LNCaP clone FGC (cell line): Measurements from ENCODE around the gene MYOD1.

Experiments
- DNase-seq: peaks from one replicate; pipeline ENCODE4 v3.0.0-alpha.2; 2011; ENCODE audit warnings: low read depth
- H3K4me3 ChIP-seq: 2 replicates; pipeline ENCODE4 v1.5.1; 2011; ENCODE audit warnings: mild to moderate bottlenecking, low read depth, low read length, control low read depth
- CTCF ChIP-seq: IDR thresholded peaks from 2 replicates; pipeline ENCODE4 v1.5.1; 2012; ENCODE audit warnings: mild to moderate bottlenecking; ENCODE audit not compliant: control insufficient read depth, insufficient read depth; ENCODE audit errors: extremely low read depth

MYOD1 gene

GRCh38 chr11:17771415-17771814 is 52.0 kb downstream of the MYOD1 start:
- DNase-seq = no peak
- H3K4me3 ChIP-seq = no peak overlapping the region
- no peak for TF ChIP-seq CTCF
